ENCODE measurements around the gene TMEM266.
A peak's percentile ranks its signal among the peaks of the same experiment; 100 is the strongest.

TMEM266 gene

GRCh38 chr15:76183930-76184649 lies 124.3 kb downstream of the TMEM266 start:
- no peak for DNase-seq (ENCODE audit: low read depth)

DNA sequence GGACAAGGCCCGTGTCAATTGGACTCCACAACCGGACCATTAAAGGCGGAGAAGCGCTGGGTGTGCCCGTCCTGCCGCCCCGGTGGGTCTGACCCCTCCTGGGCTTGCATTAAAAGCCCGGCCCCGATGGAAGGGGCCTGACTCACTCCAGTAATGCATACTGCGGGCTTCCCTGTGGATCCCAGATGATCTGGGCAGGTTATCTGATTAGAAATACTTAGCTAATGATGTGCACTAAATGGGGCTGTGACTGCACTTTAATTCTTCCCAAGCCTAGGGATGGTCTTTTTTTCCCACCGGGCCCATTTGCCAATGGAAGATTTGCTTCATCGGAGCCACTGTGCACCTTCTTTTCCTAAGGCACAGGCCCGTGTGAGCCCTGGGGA lies 124.9 kb downstream of the TMEM266 start:
- no peak for DNase-seq (ENCODE audit: low read depth)

DNA sequence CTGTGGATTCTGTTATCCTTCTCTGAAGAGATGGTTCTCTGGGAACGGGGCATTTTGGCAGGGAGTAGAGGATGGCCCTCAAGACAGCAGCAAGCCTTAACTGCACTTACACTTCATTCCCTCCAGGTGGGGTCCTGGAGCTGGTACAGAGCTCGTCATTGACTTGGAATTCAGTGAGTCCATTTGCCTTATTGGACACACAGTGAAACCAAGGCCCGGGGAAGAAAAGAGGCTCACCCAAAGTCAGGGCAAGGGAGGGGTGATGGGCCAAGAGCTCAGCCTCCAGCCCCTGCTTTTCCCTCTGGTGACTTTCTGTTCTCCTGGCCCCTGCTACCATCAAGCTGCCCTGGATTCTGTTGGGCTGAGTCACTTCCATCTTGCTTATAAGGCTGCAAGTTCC lies 125.9 kb downstream of the TMEM266 start:
- no peak for DNase-seq (ENCODE audit: low read depth)

DNA sequence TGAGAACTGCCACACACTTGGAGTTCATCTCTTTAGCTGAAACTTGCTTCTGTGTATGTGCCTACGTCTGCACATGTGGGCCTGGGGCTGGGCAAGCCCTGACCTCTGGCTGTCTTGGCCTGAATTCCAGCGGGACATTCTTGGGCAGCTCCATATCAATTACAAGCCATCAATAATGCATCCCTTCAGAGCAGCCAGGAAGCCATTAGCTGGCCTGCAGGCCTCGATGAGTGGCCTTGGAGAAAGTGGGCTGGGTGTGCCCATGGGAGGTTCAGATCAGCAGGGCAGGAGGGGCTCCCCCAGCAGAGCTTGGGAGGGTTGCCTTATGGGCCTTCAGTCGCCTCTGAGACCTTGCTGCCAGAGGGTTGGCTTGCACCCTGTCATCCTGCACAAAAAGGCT lies 127.4 kb downstream of the TMEM266 start:
- DNase-seq (ENCODE audit: low read depth): no peak

GRCh38 chr15:76189106-76189505 lies 129.3 kb downstream of the TMEM266 start:
- no peak for DNase-seq (ENCODE audit: low read depth)

- DNase-seq (ENCODE audit: low read depth): no peak
Measured at GRCh38 chr15:76190070-76190564, 130.3 kb downstream of the TMEM266 start.

GRCh38 chr15:76190751-76191538 lies 131.2 kb downstream of the TMEM266 start:
- peak; percentile 51 for DNase-seq (ENCODE audit: low read depth)

DNA sequence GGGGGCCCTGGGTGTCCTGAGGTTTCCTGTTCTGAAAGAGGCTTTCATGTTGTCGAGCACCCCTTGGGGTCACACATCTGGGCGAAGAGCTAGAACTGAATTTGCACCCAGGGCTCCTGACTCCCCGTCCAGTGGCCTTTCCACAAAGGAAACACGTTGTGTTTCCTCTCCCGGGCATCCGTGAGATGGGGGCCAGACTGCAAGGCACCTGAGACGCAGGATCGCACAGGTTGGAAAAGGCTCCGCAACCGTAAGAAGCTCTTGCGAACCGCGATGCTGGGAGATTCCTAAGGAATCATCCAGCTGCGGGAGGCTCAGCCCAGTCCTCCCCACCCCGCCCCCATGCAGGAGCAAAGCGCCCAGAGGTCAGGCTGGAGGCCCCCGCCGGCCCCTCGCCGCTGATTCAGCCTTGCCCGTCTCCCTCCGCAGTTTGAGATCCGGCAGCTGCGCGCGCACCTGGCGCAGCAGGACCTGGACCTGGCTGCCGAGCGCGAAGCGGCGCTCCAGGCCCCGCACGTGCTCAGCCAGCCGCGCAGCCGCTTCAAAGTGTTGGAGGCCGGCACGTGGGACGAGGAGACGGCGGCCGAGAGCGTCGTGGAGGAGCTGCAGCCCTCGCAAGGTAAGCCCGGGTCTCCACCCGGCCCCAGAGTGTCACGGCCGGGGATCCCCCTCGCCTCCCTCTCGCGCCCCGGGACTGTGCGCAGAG lies 131.9 kb downstream of the TMEM266 start:
- DNase-seq (ENCODE audit: low read depth): no peak

- no peak for DNase-seq (ENCODE audit: low read depth)
Measured at GRCh38 chr15:76192715-76193114, 132.9 kb downstream of the TMEM266 start.

GRCh38 chr15:76193934-76194333 lies 134.1 kb downstream of the TMEM266 start:
- no peak for DNase-seq (ENCODE audit: low read depth)

DNA sequence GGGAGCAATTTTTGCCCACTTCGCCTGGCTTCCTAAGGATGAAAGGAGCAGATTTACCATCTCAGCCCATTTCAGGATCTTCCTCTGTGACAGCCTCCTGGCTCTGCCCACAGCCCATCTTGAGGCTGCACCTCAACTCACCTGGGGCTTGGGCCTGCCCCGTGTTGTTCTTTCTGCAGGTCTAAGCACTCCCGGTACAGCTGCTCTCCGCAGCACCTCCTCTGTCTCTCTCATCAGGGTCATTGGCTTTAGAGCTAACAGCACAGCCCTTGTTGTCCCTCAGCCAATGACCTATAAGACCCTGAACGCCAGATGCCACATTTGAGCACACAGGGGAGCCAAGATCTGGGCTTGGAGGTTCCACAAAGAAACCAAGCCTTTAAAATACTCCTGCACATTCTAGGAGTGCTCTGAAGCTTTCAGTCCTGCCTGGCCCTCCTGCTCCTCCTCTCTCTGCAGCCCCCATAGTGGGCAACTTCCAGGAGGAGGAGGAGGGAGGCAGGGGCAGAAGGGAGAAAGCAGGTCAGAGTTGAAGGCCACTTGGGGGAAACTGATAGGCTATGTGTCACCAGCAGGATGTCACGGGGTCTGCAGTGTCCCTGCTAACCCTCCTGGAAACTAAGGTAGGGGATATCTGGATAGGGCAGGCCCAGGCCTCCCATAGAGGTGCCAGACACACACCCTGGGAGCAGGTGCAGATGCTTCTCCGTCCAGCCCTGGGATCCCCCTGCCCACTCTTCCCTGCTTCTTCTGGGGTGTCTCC lies 135.9 kb downstream of the TMEM266 start:
- no peak for DNase-seq (ENCODE audit: low read depth)

DNA sequence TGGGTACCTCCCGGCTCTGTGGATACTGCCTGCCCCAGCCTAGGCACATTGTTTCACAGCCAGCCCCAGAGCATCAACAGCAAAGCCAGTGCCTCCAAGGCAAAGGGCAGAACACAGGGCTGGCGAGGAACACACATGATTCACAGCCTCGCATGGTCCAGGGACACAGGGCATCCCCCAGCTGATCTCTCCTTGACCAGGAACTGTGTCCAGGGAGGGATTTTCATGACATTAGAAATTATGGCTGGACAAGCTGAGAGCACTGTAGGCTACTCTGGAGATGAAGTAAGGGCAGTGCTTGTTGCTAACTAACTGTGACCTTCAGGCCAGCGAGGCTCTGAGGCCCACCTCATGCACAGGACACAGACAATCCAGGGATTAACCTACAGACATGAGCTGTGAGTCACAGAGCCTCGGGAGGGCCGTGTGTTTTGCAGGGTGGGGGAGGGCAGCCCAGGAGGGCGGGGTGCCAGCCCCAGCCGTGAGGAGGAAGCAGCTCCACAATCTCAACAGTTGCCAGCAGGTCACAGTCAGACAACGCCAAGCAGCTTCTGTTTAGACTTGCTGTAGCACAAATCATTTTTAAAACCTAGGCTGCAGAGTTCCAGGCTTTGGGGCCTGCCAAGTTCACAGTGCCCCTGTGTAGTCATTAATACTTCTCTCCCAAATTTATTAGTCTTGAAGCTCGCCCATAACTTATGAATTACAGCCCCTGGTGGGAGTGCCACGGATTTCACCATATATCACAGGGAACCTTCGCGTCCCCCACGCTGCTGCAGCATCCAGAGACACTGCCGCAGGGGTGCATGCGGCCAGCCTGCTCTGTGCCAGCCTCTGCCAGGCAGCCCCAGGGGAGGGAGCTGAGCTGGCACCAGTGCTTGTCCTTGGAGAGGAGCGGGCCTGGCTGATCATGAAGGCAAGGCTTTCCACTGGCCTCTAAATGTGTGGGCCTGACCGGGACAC lies 136.8 kb downstream of the TMEM266 start:
- DNase-seq (ENCODE audit: low read depth): no peak

GRCh38 chr15:76197703-76198455 lies 138.1 kb downstream of the TMEM266 start:
- no peak for DNase-seq (ENCODE audit: low read depth)

DNA sequence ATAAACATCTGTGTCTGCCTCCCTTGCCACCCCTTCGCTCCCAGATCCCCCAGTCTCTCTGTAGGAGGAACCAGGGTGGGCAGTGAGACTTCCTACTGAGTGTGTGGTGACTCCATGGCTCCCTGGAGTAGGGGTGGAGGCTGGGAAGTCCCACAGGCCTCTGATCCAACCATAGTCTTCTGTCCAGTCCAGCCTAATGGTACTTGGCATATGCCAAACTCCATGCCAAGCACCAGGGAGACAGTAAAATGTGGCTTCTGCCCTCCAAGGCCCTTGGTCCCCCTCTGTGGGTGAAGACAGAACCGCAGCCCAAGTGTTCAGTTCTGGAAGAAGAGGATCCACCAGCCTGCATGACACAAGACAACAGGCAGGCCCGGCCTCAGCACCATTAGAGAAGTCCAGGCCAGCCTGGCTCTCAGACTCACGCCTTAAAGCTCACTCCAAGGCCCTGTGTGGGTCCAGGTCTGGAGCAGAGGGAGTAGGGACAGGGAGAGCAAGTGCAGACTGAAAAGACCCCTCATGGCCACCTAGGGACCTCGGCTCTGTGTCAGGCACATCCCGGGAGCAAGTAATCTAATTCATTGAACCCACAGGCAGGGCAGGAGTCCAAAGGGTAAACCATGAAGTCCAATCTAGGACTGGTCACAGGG lies 138.8 kb downstream of the TMEM266 start:
- DNase-seq (ENCODE audit: low read depth): no peak

- no peak for DNase-seq (ENCODE audit: low read depth)
Measured at GRCh38 chr15:76199106-76200082, 139.6 kb downstream of the TMEM266 start.

DNA sequence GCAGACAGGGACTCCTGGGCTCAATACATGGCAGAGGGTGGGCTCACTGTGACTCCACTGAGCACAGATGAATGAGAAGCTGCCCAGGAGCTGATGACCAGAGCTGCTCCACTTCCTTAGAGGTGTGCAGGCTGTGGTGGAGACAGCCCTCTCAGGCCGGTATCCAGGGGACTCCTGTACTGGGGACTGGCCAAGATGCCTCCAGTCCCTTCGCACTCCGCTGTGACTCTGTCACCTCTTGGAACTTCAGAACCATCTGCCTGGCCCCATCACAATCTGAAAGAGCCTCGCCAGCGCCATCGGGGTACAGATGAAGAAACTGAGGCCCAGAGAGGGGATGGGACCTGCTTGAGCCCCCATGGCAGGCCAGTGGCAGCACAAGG lies 140.3 kb downstream of the TMEM266 start:
- DNase-seq (ENCODE audit: low read depth): no peak

GRCh38 chr15:76200641-76201105 lies 140.9 kb downstream of the TMEM266 start:
- no peak for DNase-seq (ENCODE audit: low read depth)

DNA sequence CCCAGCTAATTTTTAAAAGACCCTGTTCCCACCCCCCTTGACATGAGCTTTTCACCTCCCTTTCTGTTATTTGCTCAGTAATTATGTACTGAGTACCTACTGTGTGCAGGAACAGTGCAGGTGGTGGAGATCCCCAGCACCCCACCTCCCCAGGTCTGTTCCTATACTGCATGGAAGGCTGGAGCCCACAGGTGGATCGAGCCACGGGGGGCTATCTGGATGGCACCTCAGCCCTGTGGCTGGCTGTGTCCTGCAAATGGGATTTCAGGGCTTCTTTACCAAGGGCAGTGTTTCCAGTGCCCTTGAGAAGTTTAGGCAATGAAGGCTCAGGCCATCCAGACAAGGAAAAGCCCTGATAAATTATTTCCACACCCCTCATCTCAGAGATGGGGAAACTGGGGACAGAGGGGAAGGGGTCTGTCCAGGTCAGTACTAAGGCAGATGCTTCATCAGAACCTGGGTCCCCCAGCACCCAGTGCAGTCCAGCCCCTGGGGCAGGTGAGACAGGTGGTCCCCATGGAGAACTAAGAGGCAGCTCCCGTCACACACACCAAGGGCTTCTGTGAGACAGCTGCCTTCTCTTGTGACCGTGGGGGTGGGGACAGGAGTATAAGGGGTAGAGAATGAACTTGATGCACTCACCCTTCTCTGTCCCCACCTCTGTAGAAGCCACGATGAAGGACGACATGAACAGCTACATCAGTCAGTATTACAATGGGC lies 141.9 kb downstream of the TMEM266 start:
- no peak for DNase-seq (ENCODE audit: low read depth)
